Bone marrow (tissue), 2 donors: ENCODE results near the gene UBR1.
A peak's percentile ranks its signal among the peaks of the same experiment; 100 is the strongest.
"Not testable (repeated sequence)": the region's sequence is repeated elsewhere in the genome, so short reads cannot be mapped to it uniquely, and the experiment has no call there.

Source experiments
- DNase-seq, 2 donors: peaks; one replicate each; lab custom pipeline; 2025; lab: John Stamatoyannopoulos, UW

The UBR1 gene

GRCh38 chr15:42973114-42973513 lies 132.7 kb downstream of the UBR1 start:
- DNase-seq = no peak

GRCh38 chr15:42971830-42972229 lies 134.0 kb downstream of the UBR1 start:
- DNase-seq = no peak

- no peak for DNase-seq
Observed at GRCh38 chr15:42964476-42964875, 141.4 kb downstream of the UBR1 start.

- DNase-seq = no peak
Observed at GRCh38 chr15:42955518-42955917, 150.3 kb downstream of the UBR1 start.

GRCh38 chr15:42954291-42954690 lies 151.5 kb downstream of the UBR1 start:
- no peak for DNase-seq

DNA sequence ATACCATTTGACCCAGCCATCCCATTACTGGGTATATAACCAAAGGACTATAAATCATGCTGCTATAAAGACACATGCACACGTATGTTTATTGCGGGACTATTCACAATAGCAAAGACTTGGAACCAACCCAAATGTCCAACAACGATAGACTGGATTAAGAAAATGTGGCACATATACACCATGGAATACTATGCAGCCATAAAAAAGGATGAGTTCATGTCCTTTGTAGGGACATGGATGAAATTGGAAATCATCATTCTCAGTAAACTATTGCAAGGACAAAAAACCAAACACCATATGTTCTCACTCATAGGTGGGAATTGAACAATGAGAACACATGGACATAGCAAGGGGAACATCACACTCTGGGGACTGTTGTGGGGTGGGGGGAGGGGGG lies 156.9 kb downstream of the UBR1 start:
- not testable (repeated sequence) for DNase-seq

GRCh38 chr15:42940527-42940926 lies 165.3 kb downstream of the UBR1 start:
- DNase-seq = no peak

- no peak for DNase-seq
Observed at GRCh38 chr15:42939841-42940240, 166.0 kb downstream of the UBR1 start.

DNA sequence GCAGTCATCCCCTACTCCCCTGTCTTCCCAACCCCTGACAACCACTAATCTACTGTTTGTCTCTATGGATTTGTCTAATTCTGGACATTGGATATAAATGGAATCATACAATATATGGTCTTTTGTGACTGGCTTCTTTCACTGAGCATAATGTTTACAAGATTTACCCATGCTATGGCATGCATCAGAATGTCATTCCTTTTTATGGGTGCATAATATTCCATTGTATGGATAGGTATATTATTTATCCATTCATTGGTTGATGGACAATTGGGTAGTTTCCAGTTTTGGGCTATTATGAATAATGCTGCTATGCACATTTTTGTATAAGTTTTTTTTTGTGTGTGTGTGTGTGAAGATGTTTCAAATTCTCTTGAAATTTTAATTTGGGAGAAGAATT lies 168.7 kb downstream of the UBR1 start:
- no peak for DNase-seq

GRCh38 chr15:42933886-42934667 lies 171.8 kb downstream of the UBR1 start:
- no peak for DNase-seq

DNA sequence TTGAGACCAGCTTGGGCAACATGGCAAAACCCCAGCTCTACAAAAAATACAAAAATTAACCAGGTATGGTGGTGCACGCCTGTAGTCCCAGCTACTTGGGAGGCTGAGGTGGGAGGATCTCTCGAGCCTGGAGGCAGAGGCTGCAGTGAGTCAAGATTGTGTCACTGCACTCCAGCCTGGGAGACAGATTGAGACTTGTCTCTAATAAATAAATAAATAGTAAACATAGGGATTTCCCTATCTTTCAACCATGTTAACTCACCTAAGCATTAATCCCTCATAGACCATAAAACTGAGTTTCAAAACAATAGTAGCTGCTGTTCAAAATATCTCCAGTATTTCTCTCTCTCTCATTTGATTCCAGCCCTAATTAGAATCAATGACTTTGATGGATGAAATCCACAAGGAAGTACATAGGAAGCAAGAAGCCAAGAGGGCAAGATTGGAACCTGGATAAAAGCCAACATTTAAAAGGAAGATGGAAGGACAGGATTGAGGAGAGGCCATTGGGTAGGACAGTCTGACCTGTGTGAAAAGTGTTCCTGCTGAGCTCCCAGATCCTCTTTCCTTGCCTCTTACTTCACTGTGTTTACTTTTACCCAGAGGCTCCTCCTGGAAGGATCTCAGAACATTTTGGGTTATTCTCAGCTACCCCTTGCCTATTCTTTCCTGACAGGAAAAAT lies 172.9 kb downstream of the UBR1 start:
- no peak for DNase-seq

DNA sequence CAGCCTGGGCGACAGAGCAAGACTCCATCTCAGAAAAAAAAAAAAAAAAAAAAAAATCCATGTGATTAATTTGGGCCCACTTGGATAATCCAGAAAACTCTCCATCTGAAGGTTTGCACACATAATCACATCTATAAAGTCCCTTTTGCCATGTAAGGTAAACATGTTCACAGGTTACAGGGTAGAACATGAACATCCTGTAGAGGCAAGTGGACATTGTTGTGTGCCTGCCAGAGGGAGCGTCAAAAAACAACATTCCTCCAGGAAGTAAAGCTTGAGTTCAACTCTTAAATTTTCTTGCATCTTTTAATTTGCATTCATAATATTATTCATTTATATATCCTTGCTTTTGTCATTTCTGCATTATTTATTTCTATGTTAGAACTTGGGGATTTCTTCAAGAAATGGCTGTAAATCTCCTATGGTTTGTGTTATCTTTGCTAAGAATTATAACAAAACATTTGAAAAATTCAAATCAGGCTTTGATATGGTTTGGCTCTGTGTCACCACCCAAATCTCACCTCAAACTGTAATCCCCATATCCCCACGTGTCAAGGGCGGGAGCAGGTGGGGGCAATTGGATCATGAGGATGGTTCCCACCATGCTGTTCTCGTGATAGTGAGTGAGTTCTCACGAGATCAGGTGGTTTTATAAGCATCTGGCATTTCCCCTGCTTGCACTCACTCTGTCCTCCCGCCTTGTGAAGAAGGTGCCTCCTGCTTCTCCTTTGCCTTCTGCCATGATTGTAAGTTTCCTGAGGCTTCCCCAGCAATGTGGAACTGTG lies 173.9 kb downstream of the UBR1 start:
- DNase-seq = no peak

- DNase-seq = no peak
Observed at GRCh38 chr15:42929306-42929848, 176.5 kb downstream of the UBR1 start.

GRCh38 chr15:42921342-42921731 lies 184.5 kb downstream of the UBR1 start:
- peak in 1 of 2 donors; percentile 24 for DNase-seq

- peak; percentile 84 to 99 for DNase-seq
Observed at GRCh38 chr15:42920519-42921341, 185.1 kb downstream of the UBR1 start, which contains the start of gene TTBK2. TSS of gene TTBK2 (minus strand) at chr15:42920778. CDS start at chr15:42878617, 42,161 bp downstream.

DNA sequence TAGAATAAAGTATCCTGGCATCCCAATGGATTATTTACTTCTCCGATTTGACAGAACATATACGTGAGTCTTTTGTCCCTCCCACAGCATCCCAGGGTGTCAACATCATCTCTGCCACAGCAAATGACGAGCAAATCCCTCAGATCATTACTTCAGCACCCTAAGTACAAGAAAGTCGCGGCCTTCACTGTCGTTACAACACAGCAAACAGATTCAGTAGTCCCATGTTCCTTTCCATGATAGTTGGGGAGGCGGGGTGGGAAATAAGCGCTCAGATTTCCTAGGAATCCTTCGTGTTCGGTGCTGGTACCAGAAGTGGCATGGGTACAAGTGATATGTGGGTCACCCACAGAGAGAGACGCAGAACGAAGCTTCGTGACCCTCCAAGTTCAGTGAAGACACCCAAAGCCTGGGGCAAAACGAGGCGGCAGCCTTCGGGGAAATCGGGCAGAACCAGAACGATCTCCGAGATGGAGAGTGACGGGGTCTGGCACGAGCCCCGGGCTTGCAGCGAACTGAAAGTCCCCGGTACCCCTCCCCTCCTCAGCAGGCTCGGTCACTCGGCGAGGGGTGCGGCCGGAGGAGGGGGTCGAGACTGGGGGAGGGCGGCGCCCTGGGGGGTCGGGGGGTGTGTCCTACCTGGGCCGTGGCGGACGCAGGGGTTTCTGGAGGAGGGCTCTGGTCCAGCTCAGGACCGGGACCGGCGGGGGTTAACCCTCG lies 185.9 kb downstream of the UBR1 start:
- DNase-seq = peak in 1 of 2 donors; percentile 46

DNA sequence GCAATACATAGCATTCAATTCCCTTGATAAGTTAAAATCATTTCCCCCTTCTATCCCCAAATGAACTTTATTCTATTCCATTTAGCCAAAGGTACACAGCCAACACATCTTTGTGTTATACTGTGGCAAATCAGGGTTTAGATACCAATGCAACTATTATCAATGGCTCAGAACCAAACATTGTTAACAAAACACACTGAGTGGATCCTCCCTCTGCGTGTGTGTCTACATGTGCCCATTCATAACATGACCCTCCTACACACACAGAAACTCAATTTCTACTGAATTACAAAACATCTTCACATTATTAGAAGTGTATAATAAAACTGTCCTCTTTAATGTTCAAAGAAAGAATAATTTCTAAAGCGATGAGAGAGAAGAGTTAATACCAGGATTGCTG lies 186.5 kb downstream of the UBR1 start:
- no peak for DNase-seq

- no peak for DNase-seq
Observed at GRCh38 chr15:42918047-42918446, 187.8 kb downstream of the UBR1 start.

DNA sequence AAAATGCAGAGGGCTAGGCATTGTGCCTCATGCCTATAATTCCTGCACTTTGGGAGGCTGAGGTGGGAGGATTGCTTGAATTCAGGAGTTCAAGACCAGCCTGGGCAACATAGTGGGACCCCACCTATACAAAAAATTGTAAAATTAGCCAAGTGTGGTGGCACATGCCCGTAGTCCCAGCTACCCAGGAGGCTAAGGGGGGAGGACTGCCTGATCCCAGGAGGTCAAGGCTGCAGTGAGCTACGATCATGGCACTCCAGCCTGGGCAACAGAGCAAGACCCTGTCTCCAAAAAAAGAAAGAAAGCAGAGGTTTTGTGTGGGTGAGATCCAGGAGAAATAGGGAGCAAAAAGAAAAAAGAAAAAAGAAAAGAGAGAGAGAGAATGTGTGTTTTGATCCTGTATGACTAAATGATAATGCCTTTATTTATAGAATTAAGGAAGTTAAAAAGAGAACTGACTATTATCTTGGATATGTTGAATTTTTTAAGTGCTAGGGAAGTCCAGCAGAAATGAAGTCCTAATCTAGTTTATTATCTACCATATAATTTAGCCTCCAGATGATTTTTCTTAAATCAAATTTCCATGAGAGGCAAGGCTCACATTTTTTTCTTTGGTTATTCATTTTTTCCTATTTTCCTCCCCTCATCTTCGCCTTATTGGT lies 190.1 kb downstream of the UBR1 start:
- no peak for DNase-seq
